Thyroid gland (tissue), 4 donors: ENCODE results near the gene KRT86. TPM values are rescaled to one million over a fixed set of nuclear protein-coding genes. Genes with fewer than 3 reads are reported as not detected.
"Not testable (repeated sequence)": the region's sequence is repeated elsewhere in the genome, so short reads cannot be mapped to it uniquely, and the experiment has no call there.

Source experiments
- DNase-seq, 2 donors: peaks; one replicate each; pipeline ENCODE4 v3.0.0-alpha.2; 2019
- H3K27ac ChIP-seq, 3 donors: fragments of 200-600 bp; sonication (generic); 1 replicate in 2 of 3; 2 replicates in 1 of 3; pipeline ENCODE4 v1.5.1; 2016 to 2019; ENCODE audit warnings: mild to moderate bottlenecking in 1 of 3, moderate library complexity in 1 of 3
- H3K27me3 ChIP-seq: fragments of 200-600 bp; sonication (generic); one replicate; pipeline ENCODE4 v1.5.1; 2019
- H3K36me3 ChIP-seq, 2 donors: fragments of 200-600 bp; sonication (generic); one replicate each; pipeline ENCODE4 v1.5.1; 2016 to 2019
- H3K4me1 ChIP-seq, 2 donors: fragments of 200-600 bp; sonication (generic); one replicate each; pipeline ENCODE4 v1.5.1; 2017 to 2019
- H3K4me3 ChIP-seq, 3 donors: fragments of 200-600 bp; sonication (generic); replicated peaks in 1 of 3; 1 replicate in 2 of 3; 2 replicates in 1 of 3; pipeline ENCODE4 v1.5.1; 2016; ENCODE audit warnings: mild to moderate bottlenecking in 1 of 3
- H3K9me3 ChIP-seq: fragments of 200-600 bp; sonication (generic); one replicate; pipeline ENCODE4 v1.5.1; 2017
- CTCF ChIP-seq, 6 experiments: fragments of 200-600 bp in 3 of 6; fragments of 450-650 bp in 3 of 6; sonication (generic) in 3 of 6; IDR thresholded peaks; one replicate each; pipeline ENCODE4 v1.5.1; 2016 to 2019; ENCODE audit warnings: antibody characterized with exemption in 6 of 6, mild to moderate bottlenecking in 2 of 6, inconsistent platforms in 1 of 6, moderate library complexity in 1 of 6
- POLR2A ChIP-seq, 2 donors: fragments of 450-650 bp; IDR thresholded peaks; one replicate each; pipeline ENCODE4 v1.6.1; 2017; ENCODE audit warnings: antibody characterized with exemption in 2 of 2, mild to moderate bottlenecking in 2 of 2, moderate library complexity in 1 of 2
- WGBS, 2 donors: methylation state at CpG; one replicate each; pipeline ENCODE4 v1.1.5; 2017; 5-methylcytosine and 5-hydroxymethylcytosine counted together
- intact Hi-C: fragments of 100-400 bp; cut with DNase I; formaldehyde crosslinking; loops from one replicate; pipeline ENCODE4 v1.15.1; 2023
- total RNA-seq, 4 donors: library from RNA; depleted of rRNA; stranded (reverse); fragments of >200 nt; gene quantifications; one replicate each; pipeline ENCODE4 v1.2.3, GENCODE V29; 2016

Gene KRT86
- total RNA-seq, 4 donors from 2014 or later, result 0.13 to 1.1 (median 0.42) TPM

DNA sequence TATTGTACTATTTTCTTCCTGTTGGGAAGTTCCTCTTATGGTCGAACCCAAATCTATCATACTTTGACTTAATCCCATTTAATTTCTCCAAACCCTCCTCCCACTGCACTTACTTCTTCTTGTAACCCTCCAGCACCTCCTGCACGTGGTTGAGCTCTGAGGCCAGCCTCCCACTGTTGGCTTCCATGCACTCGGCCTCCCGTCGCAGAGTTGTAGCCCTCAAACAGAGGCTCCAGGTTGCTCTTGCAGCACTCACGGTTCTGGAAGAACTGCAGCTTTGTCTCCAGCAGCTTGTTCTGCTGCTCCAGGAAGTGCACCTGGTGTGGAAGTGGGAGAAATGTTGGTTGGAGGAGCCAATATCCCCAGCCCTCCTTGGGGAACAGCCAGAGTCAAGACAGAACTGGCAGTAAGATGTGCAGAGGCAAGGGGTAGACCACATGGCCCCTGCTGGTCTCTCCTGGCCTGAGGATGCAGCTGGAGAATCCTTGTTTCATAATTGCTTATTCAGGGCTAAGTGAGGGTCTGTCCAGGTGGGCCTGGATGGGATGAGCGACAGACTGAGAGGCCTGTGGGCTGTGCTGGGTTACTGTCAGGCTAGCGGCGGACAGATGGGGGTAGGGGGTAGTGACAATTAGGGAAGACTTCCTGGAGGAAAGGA lies 18.4 kb upstream of the KRT86 start:
- no peak overlapping the region for H3K4me3 ChIP-seq
- peaks cover 6 to 8% of the 10 kb centered on the region in 2 donors for H3K4me1 ChIP-seq
- DNase-seq, result no peak
- H3K9me3 ChIP-seq, result no peaks in the 10 kb centered on the region
- no peak overlapping the region for H3K27ac ChIP-seq
- H3K27me3 ChIP-seq, result no peaks in the 10 kb centered on the region
- no peak for TF ChIP-seq POLR2A (IDR thresholded peaks at IDR 0.05)
- no peak for TF ChIP-seq CTCF (IDR thresholded peaks at IDR 0.05)
- no peaks in the 10 kb centered on the region for H3K36me3 ChIP-seq
- WGBS, 2 donors, result 91 to 95% methylated on average over 9 of the region's 9 CpGs
- intact Hi-C loops, result no loop called here

DNA sequence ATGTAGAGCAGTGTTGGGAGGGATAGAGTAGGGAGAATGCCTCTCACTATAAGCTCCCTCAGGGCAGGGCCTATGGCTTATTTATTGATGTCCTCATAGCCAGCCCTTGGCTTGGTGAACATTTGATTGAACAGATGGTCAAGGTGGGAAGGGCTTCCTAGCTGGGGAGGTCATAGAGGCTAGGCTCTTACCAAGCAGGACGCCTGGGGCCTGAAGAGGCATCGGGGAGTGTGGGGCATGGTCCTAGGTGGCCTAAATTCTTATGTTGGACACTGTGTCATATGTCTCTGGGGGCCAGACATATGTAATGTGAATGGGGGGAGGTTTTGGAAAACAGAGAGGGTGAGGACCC lies 17.9 kb upstream of the KRT86 start:
- H3K4me1 ChIP-seq, result peaks cover 6 to 8% of the 10 kb centered on the region in 2 donors
- no peak for TF ChIP-seq CTCF (IDR thresholded peaks at IDR 0.05)
- no peak for TF ChIP-seq POLR2A (IDR thresholded peaks at IDR 0.05)
- DNase-seq, result no peak
- no peak overlapping the region for H3K27ac ChIP-seq
- WGBS, 2 donors, result 48 to 82% methylated on average over 2 of the region's 2 CpGs
- intact Hi-C loops, result no loop called here
- H3K27me3 ChIP-seq, result no peaks in the 10 kb centered on the region
- H3K9me3 ChIP-seq, result no peaks in the 10 kb centered on the region
- no peaks in the 10 kb centered on the region for H3K36me3 ChIP-seq
- no peak overlapping the region for H3K4me3 ChIP-seq

DNA sequence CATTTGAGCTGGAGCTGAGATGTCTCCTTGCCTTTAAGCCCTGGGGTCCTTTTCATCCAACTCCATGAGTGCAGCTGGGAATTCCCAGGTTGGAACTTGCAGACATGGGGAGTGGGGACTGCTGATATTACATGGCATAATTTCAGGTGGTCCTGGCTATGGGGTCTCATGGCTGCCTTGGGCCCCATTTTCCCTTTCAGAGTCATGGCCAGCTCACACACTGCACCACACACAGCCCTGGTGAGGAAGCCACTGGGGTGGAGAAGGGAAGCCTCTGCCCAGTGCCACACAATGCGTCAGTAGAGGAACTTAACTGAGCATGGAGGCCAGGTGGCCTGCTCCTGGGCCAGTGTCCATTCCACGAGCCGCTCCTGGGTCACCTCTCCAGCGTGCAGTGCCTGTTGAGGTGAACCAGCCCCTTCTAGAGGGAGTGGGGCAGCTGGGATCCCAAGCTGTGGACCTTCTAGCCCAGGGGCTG lies 17.3 kb upstream of the KRT86 start:
- WGBS, 2 donors, result 90 to 92% methylated on average over 2 to 4 of the region's 4 CpGs
- peaks cover 6 to 8% of the 10 kb centered on the region in 2 donors for H3K4me1 ChIP-seq
- DNase-seq, result no peak
- H3K36me3 ChIP-seq, result no peaks in the 10 kb centered on the region
- H3K9me3 ChIP-seq, result no peaks in the 10 kb centered on the region
- intact Hi-C loops, result no loop called here
- H3K27ac ChIP-seq, result no peak overlapping the region
- no peaks in the 10 kb centered on the region for H3K27me3 ChIP-seq
- TF ChIP-seq CTCF (IDR thresholded peaks at IDR 0.05) (no peak), POLR2A (IDR thresholded peaks at IDR 0.05) (no peak)
- H3K4me3 ChIP-seq, result no peak overlapping the region

GRCh38 chr12:52257922-52258321 lies 16.5 kb upstream of the KRT86 start:
- H3K27me3 ChIP-seq, H3K4me1 ChIP-seq, H3K9me3 ChIP-seq, H3K4me3 ChIP-seq, H3K36me3 ChIP-seq, intact Hi-C loops, H3K27ac ChIP-seq, DNase-seq: not testable (repeated sequence)
- WGBS, 2 donors, result 60 to 77% methylated on average over 5 to 12 of the region's 13 CpGs

DNA sequence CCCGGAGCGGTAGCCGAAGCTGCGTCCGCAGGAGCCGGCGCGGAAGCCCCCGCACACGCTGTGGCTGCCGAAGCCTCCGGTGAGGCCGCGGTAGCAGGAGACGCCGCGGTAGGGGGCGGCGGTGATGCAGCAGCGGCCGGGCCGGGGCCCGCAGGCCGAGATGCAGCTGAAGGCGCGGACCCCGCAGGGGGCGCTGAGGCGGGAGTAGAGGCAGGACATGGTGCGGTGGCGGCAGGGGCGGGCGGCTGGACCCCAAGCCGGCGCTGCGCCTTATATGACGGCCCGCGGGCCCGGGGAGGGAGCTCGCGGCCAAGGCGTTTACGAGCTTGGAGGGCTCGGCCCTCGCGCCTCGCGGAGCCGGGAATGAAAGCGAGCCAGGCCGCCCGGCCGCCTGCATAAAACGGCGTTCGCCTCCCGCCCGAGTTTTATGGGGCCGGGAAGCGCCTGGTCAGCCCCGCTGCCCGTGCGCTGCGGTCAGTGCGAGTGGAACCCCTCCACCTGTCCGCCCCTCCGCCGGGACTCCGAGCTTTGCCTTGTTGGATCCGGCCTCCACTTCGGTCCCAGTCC lies 16.0 kb upstream of the KRT86 start:
- Histone ChIP-seq H3K27ac (no peak overlapping the region), H3K4me1 (peaks cover 6 to 8% of the 10 kb centered on the region in 2 donors), H3K4me3 (no peak overlapping the region), H3K27me3 (no peaks in the 10 kb centered on the region), H3K9me3 (no peaks in the 10 kb centered on the region), H3K36me3 (no peaks in the 10 kb centered on the region)
- 13 to 48% methylated on average over 6 to 47 of the region's 72 CpGs for WGBS, 2 donors
- DNase-seq, result peak; percentile 38 to 49
- intact Hi-C loops, result no loop called here
- TF ChIP-seq POLR2A (IDR thresholded peaks at IDR 0.05) (no peak), CTCF (IDR thresholded peaks at IDR 0.05) (no peak)
